Purkinje cell (primary cell): ENCODE data around the gene NDUFS1. TPM values are rescaled to one million over a fixed set of nuclear protein-coding genes. Genes with fewer than 3 reads are reported as not detected.

Experiments
- polyA plus RNA-seq: library from polyadenylated mRNA; unstranded; fragments of >200 nt; fragmentation: Nextera tagmentation; gene quantifications from 2 replicates; pipeline ENCODE4 v1.2.1, GENCODE V29; 2014

The NDUFS1 gene
- 187 and 296 TPM in 2 replicates for polyA plus RNA-seq

DNA sequence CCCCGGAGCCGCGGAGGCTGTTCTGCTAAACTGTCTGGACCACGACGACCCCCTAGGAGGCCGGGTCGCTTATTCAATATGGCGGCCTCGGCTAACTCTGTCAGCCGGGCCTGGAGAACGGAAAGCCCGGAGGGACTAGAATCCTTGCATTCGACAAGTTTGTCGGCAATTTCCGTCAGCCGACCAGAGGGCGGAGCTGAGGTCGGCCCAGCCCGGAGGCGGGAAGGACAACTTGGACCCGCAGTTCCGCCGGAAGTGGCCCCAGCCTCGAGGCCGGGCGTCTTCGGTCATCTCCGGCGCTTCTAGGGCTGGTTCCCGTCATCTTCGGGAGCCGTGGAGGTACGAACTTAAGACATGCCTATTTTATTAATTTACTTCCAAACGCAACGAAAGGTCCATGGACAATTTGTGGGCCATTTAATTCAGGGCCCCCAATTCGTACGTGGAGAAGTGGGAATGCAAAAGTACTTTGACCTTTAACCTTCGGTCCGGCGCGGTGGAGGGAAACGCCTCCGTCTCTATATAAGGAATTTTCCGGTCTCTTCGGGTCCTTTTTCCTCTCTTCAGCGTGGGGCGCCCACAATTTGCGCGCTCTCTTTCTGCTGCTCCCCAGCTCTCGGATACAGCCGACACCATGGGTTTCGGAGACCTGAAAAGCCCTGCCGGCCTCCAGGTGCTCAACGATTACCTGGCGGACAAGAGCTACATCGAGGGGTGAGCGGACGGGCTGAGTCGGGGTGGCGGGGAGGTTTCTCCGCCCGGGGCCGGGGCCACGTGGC lies at the start of gene NDUFS1, which contains the start of gene EEF1B2:
NDUFS1 (minus strand) TSS at position 99 of the 779 bp plus-strand sequence. CDS start 5,766 bp downstream, outside the sequence.
EEF1B2 (plus strand) TSS at position 550 of the 779 bp plus-strand sequence; CDS start at position 635, 85 bp downstream.

DNA sequence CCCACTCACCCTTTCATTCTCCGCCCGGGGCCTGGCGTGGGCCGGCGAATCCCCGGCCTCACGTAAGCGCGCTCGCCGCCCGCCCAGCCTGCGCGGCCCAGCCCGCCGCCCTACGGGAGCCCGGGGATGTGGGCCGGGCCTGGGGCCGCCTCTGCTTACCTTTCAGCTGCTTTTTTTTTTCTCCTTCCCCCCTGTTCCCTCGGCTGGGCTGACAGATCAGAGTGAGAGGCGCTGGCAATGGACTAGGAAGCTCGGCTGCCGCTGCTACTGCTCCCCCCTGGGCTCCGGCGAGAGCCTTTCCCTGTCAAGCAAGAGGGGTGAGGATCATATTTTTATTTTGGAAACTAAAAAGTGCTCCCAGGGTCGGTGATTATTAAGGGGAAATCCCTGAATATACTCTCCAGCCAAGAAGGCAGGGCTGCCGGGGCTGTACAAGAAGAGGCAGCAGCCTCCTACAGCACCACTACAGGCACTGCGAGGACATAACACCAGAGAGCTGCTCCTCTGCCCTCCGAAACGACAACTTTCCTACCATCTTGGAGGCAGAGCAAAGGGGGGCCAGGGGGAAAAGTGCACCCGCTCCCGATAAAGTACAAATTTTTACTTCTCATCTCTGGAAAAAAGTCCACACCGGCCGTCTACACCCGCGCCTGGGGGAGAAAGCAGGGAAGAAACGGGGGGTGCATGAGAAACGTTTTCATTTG lies 73.3 kb downstream of the NDUFS1 start, which contains the start of gene INO80D:
INO80D (minus strand) TSS at position 433 of the 704 bp plus-strand sequence. CDS start 23,158 bp downstream, outside the sequence.

Other genes with a start within 250 kb of the NDUFS1 start
- 8.8 and 9.9 TPM in 2 replicates for gene INO80D, start 73.3 kb downstream of the NDUFS1 start, polyA plus RNA-seq
- gene EEF1B2, start 451 bp upstream of the NDUFS1 start, polyA plus RNA-seq: 319 and 373 TPM in 2 replicates
- gene ZDBF2, start 115.2 kb upstream of the NDUFS1 start, polyA plus RNA-seq: 7.6 and 11.1 TPM in 2 replicates